Osteoblast (primary cell): Measurements from ENCODE around the gene DNMT3A. TPM values are rescaled to one million over a fixed set of nuclear protein-coding genes. Genes with fewer than 3 reads are reported as not detected.

Experiments used
- DNase-seq: peaks from one replicate; pipeline ENCODE4 v3.0.0; 2011; ENCODE audit warnings: low spot score, mixed read lengths; ENCODE audit not compliant: insufficient read length; ENCODE audit errors: missing footprints
- H2AFZ ChIP-seq: 2 replicates; pipeline ENCODE4 v1.6.0; 2011; ENCODE audit warnings: mild to moderate bottlenecking, low read length
- H3K27ac ChIP-seq: 2 replicates; pipeline ENCODE4 v1.5.1; 2011; ENCODE audit warnings: mild to moderate bottlenecking, low read depth, low read length, moderate library complexity
- H3K27me3 ChIP-seq: 2 replicates; pipeline ENCODE4 v1.6.0; 2012; ENCODE audit warnings: mild to moderate bottlenecking, control low read depth, inconsistent platforms, low read length, moderate library complexity; ENCODE audit not compliant: insufficient read depth
- H3K36me3 ChIP-seq: 2 replicates; pipeline ENCODE4 v1.5.1; 2011; ENCODE audit warnings: mild to moderate bottlenecking, low read length, control low read depth, moderate library complexity; ENCODE audit not compliant: insufficient read depth
- H3K4me1 ChIP-seq: 2 replicates; pipeline ENCODE4 v1.5.1; 2011; ENCODE audit warnings: mild to moderate bottlenecking, low read length, control low read depth, moderate library complexity; ENCODE audit not compliant: insufficient read depth
- H3K4me2 ChIP-seq: 2 replicates; pipeline ENCODE4 v1.6.0; 2011; ENCODE audit warnings: mild to moderate bottlenecking, low read length; ENCODE audit not compliant: insufficient read depth
- H3K4me3 ChIP-seq: fragments of 200-600 bp; sonication (generic); 3 replicates; pipeline ENCODE4 v1.5.1; 2012; ENCODE audit warnings: mild to moderate bottlenecking, low read length, inconsistent platforms; ENCODE audit not compliant: insufficient read depth
- H3K79me2 ChIP-seq: 2 replicates; pipeline ENCODE4 v1.6.0; 2012; ENCODE audit warnings: mild to moderate bottlenecking, low read length, control low read depth, inconsistent platforms; ENCODE audit not compliant: insufficient read depth
- H3K9me3 ChIP-seq: 2 replicates; pipeline ENCODE4 v1.5.1; 2011; ENCODE audit warnings: low read depth, low read length, control low read depth
- H4K20me1 ChIP-seq: 2 replicates; pipeline ENCODE4 v1.6.0; 2012; ENCODE audit warnings: mild to moderate bottlenecking, low read length, control low read depth; ENCODE audit not compliant: insufficient read depth
- CTCF ChIP-seq: IDR thresholded peaks from 2 replicates; pipeline ENCODE4 v1.5.1; 2011; ENCODE audit warnings: mild to moderate bottlenecking, low read depth, low read length, moderate library complexity; ENCODE audit errors: extremely low read depth
- total RNA-seq: library from RNA; depleted of rRNA; stranded (reverse); fragments of >200 nt; gene quantifications from 2 replicates; pipeline ENCODE4 v1.2.3, GENCODE V29; 2012

DNMT3A gene
- total RNA-seq, 1 donor = 18.5 TPM

- Histone ChIP-seq H3K4me3 (no peak overlapping the region), H3K27me3 (no peaks in the 10 kb centered on the region), H3K27ac (no peak overlapping the region), H2AFZ (no peak overlapping the region), H3K4me2 (no peak overlapping the region), H4K20me1 (no peaks in the 10 kb centered on the region), H3K4me1 (no peaks in the 10 kb centered on the region), H3K36me3 (no peaks in the 10 kb centered on the region), H3K9me3 (no peaks in the 10 kb centered on the region), H3K79me2 (no peaks in the 10 kb centered on the region)
- no peak for TF ChIP-seq CTCF
- no peak for DNase-seq
These were observed 45.5 kb upstream of the DNMT3A start for GRCh38 chr2:25386971-25387875.

- Histone ChIP-seq H2AFZ (no peak overlapping the region), H3K79me2 (no peaks in the 10 kb centered on the region), H3K36me3 (no peaks in the 10 kb centered on the region), H3K4me2 (no peak overlapping the region), H3K27me3 (no peaks in the 10 kb centered on the region), H3K4me1 (no peaks in the 10 kb centered on the region), H3K27ac (no peak overlapping the region), H4K20me1 (no peaks in the 10 kb centered on the region), H3K4me3 (no peak overlapping the region), H3K9me3 (no peaks in the 10 kb centered on the region)
- TF ChIP-seq CTCF = no peak
- DNase-seq = peak; percentile 55
These were observed 44.2 kb upstream of the DNMT3A start for GRCh38 chr2:25385910-25386309.

- Histone ChIP-seq H3K27ac (no peak overlapping the region), H3K79me2 (no peaks in the 10 kb centered on the region), H3K4me2 (no peak overlapping the region), H2AFZ (no peak overlapping the region), H3K9me3 (no peaks in the 10 kb centered on the region), H3K4me1 (no peaks in the 10 kb centered on the region), H4K20me1 (no peaks in the 10 kb centered on the region), H3K4me3 (no peak overlapping the region), H3K36me3 (no peaks in the 10 kb centered on the region), H3K27me3 (no peaks in the 10 kb centered on the region)
- no peak for TF ChIP-seq CTCF
- DNase-seq = no peak
These were observed 42.1 kb upstream of the DNMT3A start for GRCh38 chr2:25383806-25384205.

- Histone ChIP-seq H3K36me3 (no peaks in the 10 kb centered on the region), H3K79me2 (no peaks in the 10 kb centered on the region), H3K9me3 (no peaks in the 10 kb centered on the region), H3K27me3 (no peaks in the 10 kb centered on the region), H2AFZ (no peak overlapping the region), H3K27ac (no peak overlapping the region), H4K20me1 (no peaks in the 10 kb centered on the region), H3K4me3 (no peak overlapping the region), H3K4me2 (no peak overlapping the region), H3K4me1 (peaks cover 9% of the 10 kb centered on the region)
- no peak for DNase-seq
- no peak for TF ChIP-seq CTCF
These were observed 39.8 kb upstream of the DNMT3A start for GRCh38 chr2:25381502-25381901.
